Measurements from ENCODE around the gene SLC9A3.

DNA sequence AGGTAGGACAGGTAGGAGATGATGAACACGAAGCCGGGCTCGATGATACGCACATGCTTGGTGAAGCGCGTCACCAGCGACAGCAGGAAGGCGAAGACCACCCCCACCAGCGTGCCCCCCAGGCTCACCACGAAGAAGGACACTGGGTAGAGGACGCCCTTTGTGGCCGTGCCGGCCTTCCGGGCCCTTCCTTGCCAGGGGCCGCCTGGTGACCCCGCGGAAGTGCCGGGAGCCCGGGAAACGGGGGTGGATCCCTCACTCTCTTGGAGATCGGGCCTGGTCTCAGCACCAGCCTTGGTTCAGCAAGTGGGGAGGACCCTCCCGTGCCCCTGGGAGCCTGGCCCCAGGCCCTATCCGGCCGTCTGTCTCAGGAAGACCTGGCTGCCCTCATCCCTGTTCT is 39.7 kb downstream of the SLC9A3 start:
- TF ChIP-seq, protein P1, sequence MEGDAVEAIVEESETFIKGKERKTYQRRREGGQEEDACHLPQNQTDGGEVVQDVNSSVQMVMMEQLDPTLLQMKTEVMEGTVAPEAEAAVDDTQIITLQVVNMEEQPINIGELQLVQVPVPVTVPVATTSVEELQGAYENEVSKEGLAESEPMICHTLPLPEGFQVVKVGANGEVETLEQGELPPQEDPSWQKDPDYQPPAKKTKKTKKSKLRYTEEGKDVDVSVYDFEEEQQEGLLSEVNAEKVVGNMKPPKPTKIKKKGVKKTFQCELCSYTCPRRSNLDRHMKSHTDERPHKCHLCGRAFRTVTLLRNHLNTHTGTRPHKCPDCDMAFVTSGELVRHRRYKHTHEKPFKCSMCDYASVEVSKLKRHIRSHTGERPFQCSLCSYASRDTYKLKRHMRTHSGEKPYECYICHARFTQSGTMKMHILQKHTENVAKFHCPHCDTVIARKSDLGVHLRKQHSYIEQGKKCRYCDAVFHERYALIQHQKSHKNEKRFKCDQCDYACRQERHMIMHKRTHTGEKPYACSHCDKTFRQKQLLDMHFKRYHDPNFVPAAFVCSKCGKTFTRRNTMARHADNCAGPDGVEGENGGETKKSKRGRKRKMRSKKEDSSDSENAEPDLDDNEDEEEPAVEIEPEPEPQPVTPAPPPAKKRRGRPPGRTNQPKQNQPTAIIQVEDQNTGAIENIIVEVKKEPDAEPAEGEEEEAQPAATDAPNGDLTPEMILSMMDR (conservative IDR thresholded peaks at IDR 0.05), result no peak
- no peak for TF ChIP-seq ZFX (IDR thresholded peaks at IDR 0.05)

Data from C4-2B (cell line).